Measurements from ENCODE around the gene SPACA9.

The SPACA9 gene

DNA sequence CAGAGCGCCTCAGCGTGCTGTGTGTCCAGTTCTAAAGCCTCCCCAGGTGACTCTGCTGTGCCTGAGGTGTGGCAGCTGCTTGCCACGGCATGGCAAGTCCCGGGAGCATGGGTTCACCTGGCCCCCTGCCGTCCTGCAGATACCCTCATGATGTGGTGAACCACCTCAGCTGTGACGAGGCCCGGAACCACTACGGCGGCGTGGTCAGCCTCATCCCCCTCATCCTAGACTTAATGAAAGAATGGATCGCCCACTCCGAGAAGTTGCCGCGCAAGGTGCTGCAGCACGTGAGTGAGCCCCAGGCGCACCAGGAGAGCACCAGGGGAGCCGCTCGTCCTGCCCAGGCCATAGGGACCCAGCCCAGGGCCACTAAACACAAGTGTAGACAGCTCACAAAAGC lies 9.5 kb downstream of the SPACA9 start:
- no peak for DNase-seq (ENCODE audit: low read depth)
- TF ChIP-seq, protein P1, sequence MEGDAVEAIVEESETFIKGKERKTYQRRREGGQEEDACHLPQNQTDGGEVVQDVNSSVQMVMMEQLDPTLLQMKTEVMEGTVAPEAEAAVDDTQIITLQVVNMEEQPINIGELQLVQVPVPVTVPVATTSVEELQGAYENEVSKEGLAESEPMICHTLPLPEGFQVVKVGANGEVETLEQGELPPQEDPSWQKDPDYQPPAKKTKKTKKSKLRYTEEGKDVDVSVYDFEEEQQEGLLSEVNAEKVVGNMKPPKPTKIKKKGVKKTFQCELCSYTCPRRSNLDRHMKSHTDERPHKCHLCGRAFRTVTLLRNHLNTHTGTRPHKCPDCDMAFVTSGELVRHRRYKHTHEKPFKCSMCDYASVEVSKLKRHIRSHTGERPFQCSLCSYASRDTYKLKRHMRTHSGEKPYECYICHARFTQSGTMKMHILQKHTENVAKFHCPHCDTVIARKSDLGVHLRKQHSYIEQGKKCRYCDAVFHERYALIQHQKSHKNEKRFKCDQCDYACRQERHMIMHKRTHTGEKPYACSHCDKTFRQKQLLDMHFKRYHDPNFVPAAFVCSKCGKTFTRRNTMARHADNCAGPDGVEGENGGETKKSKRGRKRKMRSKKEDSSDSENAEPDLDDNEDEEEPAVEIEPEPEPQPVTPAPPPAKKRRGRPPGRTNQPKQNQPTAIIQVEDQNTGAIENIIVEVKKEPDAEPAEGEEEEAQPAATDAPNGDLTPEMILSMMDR (IDR thresholded peaks at IDR 0.05; ENCODE audit: low read depth, low read length) = no peak
- TF ChIP-seq, protein P2, sequence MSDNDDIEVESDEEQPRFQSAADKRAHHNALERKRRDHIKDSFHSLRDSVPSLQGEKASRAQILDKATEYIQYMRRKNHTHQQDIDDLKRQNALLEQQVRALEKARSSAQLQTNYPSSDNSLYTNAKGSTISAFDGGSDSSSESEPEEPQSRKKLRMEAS (IDR thresholded peaks at IDR 0.05; ENCODE audit: low read depth, low read length) = no peak
- no peak for TF ChIP-seq MYC (IDR thresholded peaks at IDR 0.05; ENCODE audit: low read depth, low read length)
- TF ChIP-seq POLR2A (IDR thresholded peaks at IDR 0.05; ENCODE audit: extremely low read depth, insufficient read length) = no peak
- H3K4me3 ChIP-seq (ENCODE audit: low read depth, low read length) = no peak overlapping the region

DNA sequence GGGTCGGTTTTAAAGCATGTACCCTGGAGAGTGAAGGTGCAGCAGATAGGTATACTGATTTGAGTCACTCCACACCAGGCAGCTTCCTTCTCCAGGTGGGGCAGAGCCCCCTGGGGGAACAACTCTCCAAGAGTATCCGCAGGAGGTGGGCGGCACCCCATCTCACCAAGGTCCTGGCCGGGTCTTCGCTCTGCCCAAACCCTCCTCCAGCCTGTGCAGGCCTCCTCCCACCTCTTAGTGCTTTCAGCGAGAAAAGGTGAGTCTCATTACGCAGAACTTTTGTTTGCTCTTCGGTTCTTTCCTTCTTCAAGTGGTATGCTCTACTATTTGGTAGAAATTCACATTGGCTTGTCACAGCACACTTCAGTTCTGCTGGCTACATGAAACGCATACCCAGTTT lies 13.7 kb downstream of the SPACA9 start:
- DNase-seq (ENCODE audit: low read depth) = no peak
- H3K4me3 ChIP-seq (ENCODE audit: low read depth, low read length) = no peak overlapping the region
- TF ChIP-seq POLR2A (IDR thresholded peaks at IDR 0.05; ENCODE audit: extremely low read depth, insufficient read length) = no peak
- TF ChIP-seq, protein P2 (IDR thresholded peaks at IDR 0.05; ENCODE audit: low read depth, low read length) = no peak
- TF ChIP-seq, protein P1 (IDR thresholded peaks at IDR 0.05; ENCODE audit: low read depth, low read length) = no peak
- TF ChIP-seq MYC (IDR thresholded peaks at IDR 0.05; ENCODE audit: low read depth, low read length) = no peak

DNA sequence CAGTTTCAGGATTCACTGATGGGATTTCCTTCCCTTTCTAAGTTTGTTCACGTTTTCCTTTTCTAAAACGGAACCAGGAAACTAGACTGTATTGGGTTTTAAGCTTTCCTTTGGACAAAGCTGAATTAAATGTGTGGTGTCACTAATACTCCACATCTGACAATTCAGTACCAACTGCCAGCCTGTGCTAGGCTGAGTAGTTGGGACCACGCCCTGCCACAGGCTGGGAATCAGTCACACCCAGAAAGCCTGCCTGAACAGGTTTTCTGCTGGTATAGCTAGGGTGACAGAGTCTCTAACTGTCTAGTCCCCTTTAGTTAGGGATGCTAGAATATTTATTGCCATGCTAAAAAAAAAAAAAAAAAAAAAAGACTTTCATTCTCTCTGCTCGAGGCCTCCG lies 15.6 kb downstream of the SPACA9 start:
- no peak for DNase-seq (ENCODE audit: low read depth)
- TF ChIP-seq, protein P2 (IDR thresholded peaks at IDR 0.05; ENCODE audit: low read depth, low read length) = no peak
- TF ChIP-seq, protein P1 (IDR thresholded peaks at IDR 0.05; ENCODE audit: low read depth, low read length) = no peak
- no peak for TF ChIP-seq POLR2A (IDR thresholded peaks at IDR 0.05; ENCODE audit: extremely low read depth, insufficient read length)
- no peak for TF ChIP-seq MYC (IDR thresholded peaks at IDR 0.05; ENCODE audit: low read depth, low read length)
- H3K4me3 ChIP-seq (ENCODE audit: low read depth, low read length) = no peak overlapping the region

DNA sequence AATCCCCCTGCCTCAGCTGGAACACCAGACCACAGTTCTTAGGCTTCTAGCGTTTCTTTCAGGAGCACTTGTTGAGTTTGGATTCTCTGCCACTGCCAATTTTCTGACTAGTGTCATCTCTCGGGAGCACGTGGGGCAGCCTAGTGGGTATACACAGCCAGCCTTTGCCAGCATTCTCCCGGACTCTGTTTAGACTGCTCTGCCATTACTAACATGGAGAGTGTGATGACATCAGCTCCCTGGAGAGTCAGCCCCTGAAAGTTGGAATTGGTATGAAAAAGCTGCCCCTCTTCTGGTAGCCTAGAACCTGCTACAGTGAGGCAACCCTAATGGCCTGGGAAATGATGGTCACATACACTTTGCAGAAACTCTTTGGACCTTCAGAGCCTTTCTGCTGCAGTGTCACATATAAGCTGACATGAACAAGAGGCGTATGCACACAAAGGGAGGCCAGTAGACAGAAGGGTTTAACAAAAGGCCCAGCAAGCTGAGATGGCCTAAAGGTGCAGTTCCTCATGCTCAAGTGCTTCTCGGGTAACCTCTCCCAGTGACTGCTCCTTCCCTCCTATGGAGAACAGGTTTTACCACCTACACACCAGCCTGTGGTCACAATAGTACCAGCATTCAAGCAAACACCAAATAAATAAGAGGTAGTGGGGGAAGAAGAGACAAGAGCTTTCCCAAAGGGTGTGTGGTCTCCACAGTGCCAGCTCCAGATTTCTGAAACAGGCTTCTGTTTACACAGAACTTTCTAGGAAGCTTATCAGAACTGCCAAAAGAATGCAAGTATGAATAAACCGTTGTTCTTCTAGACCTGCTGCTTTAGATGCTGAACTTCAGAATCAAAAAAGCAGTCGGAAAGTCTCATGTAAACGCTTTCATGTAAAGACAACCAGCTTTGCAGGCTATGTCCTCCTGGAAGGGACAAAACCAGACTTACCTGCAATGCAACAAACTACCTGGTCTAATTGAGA lies 16.5 kb downstream of the SPACA9 start:
- TF ChIP-seq, protein P2 (IDR thresholded peaks at IDR 0.05; ENCODE audit: low read depth, low read length) = no peak
- TF ChIP-seq, protein P1 (IDR thresholded peaks at IDR 0.05; ENCODE audit: low read depth, low read length) = no peak
- TF ChIP-seq MYC (IDR thresholded peaks at IDR 0.05; ENCODE audit: low read depth, low read length) (no peak), POLR2A (IDR thresholded peaks at IDR 0.05; ENCODE audit: extremely low read depth, insufficient read length) (no peak)
- no peak overlapping the region for H3K4me3 ChIP-seq (ENCODE audit: low read depth, low read length)
- no peak for DNase-seq (ENCODE audit: low read depth)

DNA sequence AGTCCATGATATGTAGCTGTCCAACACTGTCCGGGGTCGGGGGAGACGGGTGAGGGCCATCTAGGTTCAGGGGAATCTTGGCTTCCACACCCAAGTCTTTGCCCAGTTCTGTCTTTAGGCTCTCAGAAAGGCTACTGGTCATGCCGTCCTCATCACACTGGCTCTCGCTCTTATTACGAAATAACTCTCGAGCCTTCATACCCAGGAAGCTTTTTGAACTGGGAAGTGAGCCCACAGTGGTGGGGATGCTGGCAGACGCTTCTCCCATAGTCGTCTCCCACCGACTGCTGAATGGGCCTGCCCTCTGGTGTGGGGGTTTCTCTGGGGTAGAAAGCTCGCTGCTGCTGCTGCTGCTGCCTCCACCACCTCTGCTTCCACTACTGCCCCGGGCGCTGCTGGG lies 17.6 kb downstream of the SPACA9 start:
- no peak for TF ChIP-seq POLR2A (IDR thresholded peaks at IDR 0.05; ENCODE audit: extremely low read depth, insufficient read length)
- TF ChIP-seq, protein P1 (IDR thresholded peaks at IDR 0.05; ENCODE audit: low read depth, low read length) = no peak
- no peak for TF ChIP-seq MYC (IDR thresholded peaks at IDR 0.05; ENCODE audit: low read depth, low read length)
- TF ChIP-seq, protein P2 (IDR thresholded peaks at IDR 0.05; ENCODE audit: low read depth, low read length) = no peak
- no peak overlapping the region for H3K4me3 ChIP-seq (ENCODE audit: low read depth, low read length)
- no peak for DNase-seq (ENCODE audit: low read depth)
